ENCODE data around the gene DPP6.
"Not testable (repeated sequence)": the region's sequence is repeated elsewhere in the genome, so short reads cannot be mapped to it uniquely, and the experiment has no call there.

DPP6 gene

GRCh38 chr7:154628556-154628955 lies 576.4 kb downstream of the DPP6 start:
- no peak for DNase-seq

- DNase-seq = no peak
These were observed 579.0 kb downstream of the DPP6 start for GRCh38 chr7:154631162-154631561.

DNA sequence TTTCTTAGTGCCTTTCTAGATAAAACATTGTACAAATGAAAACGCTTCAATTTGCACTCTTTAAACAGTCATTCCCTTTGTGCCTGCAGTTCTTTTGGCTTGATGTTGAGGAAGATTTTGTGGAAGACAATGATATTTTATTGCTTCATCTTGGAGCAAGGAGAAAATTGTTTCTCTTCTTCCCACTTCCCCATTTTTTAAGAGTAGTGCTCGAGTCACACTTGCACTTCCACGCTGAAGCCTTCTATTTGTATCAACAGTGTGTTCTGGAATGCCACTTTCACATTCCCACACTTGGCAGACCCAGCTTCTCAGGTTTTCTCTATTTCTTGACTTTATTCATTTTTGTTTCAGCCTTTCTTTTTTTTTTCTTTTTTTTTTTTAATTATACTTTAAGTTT lies 581.4 kb downstream of the DPP6 start:
- no peak for DNase-seq

DNA sequence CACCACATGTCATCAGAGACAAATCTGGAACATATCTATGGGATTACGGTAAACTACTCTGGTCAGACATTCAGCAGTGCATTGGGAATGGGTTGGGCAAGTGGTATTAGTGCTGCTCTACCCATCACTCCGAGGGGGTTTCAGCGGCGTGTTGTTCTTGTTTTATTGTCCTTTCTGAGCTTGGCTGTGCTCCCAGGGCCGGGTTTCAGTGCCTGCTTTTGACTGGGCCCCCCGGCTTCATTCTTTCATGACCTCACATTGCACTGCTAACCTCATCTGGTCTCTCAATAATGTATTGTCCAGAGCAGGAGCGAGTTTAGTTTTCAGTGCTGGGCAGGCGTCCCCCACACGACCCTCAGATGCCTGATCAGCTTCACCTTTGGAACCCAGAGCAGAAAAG lies 586.1 kb downstream of the DPP6 start:
- DNase-seq = no peak

DNA sequence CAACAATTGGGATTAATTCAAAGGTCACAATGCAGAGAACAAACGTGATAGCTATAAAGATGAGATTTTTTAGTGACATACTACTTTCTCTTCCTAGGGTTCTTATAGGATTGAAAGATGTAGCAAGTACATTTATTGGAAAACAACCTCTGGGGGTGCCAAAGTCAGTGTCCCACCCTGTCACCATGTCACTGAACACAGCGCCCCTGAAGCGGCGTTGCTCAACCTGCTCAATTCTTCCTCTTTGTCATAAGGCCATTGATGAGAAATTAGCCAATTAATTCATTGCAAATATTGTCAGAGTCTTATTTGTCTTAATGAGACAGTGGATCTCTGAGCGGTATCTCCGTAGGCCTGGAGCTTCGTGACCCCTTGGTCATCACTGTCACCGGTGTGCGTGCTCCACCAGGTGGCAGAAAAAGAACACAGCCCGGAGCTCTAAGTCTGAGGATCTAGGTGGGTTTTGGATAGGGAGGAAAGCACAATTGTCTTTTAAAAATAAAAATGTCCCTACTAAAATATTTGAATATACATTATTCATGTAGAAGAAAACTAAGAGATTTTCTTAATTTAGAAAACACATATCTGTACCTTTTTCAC lies 588.2 kb downstream of the DPP6 start:
- peak; percentile 42 to 44 for DNase-seq

DNA sequence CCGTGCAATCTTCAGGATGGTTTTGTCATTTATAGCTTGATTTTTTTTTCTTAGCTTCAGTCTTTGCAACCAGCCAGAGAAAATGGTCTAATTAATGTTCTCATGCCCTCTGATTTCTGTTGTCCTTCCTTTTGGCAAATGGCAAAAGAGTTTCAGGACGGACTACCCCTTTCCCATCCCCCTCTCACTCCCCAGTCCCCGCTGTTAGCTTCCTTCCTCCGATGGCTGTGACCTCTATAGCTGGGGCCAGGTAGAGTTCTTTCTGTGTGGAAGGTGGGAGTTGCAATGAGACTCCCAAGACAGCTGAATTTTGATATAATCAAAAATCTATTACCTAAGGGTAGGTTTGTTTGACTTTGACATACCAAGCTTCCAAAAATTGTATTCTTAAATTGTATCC lies 588.7 kb downstream of the DPP6 start:
- DNase-seq = no peak

DNA sequence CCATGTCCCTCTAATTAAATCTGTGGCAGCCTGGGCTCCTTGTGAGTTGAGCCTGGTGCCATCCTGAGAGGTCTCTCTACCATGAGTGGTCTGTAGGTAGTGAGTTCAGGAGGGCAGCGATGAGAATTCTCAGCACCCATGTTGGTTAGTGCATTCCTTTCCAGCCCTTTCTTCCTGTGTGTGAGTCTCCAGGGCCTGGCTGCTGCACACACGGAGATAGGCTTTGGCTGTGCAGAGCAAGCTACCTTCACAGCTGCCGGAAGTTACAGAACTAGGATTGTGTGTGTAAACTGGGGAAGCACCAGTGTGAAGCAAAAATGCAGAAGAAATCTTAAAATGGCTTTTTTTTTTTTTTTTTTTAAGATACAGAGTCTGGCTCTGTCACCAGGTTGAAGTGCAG lies 592.2 kb downstream of the DPP6 start:
- no peak for DNase-seq

DNA sequence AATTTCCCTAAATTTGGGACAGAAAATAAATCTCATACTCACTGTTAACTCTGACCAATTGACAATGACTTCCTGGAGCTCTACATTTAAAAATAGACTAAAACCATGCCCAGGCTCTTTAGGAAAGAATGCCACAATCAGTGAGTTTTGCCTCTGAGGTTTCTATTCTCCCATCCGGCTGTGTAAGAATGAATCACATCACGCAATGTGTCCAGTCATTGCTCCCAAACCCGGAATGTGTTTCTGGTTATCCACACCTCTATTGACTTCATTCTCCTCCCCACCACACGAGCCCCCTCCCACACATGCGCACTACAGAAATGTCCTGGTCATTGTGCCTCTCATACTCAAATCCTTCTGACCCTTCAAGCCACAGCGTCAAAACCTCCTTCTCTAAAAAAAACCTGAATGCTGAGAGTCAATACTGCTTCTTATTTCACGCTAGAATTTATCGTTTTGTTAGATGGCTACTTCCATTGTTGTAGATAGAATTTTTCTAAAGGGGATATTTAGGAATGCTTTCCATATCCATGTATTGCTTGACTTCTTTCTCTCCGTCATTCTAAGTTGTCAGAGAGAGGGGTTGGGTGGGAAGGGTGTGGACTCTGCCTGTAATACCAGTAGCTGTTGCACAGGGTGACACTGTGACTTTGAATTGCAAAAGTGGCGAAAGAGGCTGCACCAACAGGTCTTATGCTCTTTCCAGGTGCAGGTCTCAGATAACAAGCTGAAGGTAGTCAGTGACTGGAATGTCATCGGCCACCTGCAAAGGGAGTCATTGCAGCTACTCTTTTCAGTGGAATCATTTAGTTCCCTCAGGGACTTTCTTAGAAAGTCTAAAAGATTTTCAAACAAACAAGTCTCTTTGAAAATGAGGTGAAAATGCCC lies 594.2 kb downstream of the DPP6 start:
- DNase-seq = no peak

DNA sequence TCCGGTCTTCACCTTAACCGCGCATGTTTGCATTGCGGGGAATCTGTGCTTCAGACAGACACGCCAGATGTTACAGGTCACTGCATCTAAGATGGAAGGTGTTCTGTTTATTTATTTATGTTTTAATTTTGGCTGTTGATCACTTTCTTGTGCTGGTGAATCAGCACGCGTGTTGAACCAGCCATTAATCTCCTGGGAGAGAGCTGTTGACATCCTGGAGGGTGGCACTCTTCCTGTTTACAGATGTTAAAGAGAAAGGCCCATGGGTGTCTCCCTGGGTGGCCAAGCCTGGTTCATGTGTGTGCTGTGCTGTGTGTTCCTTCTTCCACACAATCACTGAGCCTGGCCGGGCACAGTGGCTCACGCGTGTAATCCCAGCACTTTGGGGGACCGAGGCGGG lies 595.4 kb downstream of the DPP6 start:
- DNase-seq = no peak

DNA sequence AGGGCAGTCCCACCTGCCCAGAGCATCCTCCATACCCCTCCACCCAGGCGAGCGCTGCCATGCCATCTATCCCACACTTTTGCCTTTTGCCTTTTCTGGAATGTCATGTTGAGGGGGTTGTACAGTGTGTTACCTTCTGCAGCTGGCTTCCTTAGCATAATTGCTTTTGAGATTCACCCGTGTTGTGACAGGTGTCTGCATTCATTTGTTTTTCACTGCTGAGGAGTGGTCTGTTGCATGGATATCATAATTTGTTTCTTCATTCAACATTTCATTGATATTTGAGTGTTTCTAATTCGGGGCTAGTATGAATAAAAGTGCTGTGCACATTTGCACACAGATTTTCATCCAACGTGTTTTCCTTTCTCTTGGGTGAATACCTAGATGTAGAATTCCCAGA lies 596.8 kb downstream of the DPP6 start:
- no peak for DNase-seq

DNA sequence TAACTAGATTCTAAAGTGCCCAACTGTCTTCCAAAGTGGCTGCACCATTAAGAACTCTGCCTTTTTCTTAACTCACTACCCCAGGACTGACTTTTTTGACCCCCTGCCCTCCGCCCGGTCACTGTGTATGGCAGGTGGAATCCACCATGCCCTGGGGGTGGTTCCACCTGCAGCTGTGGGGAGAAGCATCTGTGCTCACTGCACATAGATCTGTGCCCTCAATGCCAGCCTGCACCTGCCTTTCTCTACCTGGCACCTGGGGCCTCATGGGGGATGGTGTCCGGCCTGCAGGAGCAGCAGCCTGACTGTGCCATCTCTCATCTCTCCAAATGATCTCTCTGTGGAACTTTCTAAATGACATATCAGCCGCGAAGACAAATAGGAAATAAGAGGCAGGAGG lies 597.2 kb downstream of the DPP6 start:
- DNase-seq = no peak

DNA sequence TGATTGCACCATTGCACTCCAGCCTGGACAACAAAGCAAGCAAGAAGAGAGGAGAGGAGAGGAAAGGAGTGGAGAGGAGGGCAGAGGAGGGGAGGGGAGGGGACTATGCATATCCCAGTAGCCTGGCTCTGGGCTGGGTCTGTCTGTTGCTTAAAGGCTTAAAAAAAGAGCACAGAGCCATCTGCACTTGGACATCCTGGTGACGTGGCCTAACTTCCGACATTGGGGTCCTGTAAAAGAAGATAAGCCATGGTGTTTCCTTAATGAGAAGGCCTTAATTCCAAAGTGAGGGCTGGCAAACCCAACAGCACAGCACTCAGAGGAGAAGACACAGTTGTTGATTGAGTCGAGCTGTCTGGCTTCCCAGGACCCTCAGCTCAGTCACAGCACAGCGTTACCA lies 598.1 kb downstream of the DPP6 start:
- no peak for DNase-seq

DNA sequence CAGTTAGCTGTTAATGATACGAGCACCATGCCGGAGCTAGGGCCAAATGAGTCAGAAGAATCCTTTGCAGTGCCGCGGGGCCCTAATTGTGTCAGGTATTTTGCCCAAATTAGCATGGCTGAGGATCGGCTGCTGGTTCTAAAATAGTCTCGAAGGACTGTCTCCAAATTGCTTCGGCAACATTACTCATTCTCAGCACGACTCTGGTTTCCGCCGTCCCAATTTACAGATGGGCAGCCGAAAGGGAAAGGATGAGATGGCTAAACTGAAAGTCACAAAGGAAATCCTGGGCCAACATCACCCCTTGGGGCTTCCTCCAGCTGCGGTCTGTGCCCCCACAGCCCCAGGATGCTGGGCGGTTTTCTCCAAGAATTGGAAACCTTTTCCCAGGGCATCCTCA lies 599.3 kb downstream of the DPP6 start:
- no peak for DNase-seq

GRCh38 chr7:154652564-154652963 lies 600.4 kb downstream of the DPP6 start:
- no peak for DNase-seq

DNA sequence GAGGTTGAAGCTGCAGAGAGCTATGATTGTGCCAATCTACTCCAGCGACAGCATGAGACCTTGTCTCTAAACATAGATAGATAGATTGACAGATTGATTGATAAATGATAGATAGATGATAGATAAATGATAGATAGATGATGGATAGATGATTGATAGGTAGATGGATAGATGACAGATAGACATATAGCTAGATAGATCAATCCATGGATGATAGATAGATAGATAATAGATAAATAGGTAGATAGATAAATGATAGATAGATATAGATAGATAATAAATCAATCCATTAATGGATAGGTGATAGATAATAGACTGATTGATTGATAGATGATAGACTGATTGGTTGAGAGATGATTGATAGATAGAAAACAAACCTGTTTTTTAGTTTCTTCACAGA lies 601.1 kb downstream of the DPP6 start:
- no peak for DNase-seq

DNA sequence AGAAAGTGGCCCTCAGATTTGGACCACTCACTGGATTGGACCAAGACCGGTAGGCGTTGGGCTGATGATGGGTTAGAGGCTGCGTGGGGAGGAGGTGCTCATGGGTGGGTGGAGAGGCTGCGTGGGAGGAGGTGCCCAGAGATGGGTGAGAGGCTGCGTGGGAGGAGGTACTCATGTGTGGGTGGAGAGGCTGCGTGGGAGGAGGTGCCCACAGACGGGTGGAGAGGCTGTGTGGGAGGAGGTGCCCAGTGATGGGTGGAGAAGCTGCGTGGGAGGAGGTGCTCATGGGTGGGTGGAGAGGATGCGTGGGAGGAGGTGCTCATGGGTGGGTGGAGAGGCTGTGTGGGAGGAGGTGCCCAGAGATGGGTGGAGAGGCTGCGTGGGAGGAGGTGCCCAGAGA lies 604.4 kb downstream of the DPP6 start:
- no peak for DNase-seq

GRCh38 chr7:154666768-154667167 lies 614.6 kb downstream of the DPP6 start:
- DNase-seq = no peak

GRCh38 chr7:154672659-154673415 lies 620.6 kb downstream of the DPP6 start:
- no peak for DNase-seq

DNA sequence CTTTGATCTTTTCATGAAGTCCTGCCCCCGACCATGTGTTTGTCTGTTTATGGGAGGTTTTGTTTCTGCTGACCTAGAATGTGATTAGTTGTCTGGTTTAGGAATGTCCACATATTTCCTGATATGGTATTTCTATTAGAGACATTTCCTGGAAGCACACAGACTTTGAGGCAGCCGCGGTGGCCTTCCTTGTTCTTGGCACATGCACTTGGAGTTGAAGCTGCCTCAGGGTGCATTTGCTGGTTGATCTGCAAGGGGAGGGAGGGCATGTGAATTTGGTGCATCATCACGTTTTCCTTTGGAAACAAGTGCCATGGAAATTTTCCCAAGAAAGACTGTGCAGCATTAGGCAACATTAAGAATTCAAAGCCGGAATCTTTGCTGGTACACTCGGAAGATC lies 622.0 kb downstream of the DPP6 start:
- no peak for DNase-seq

DNA sequence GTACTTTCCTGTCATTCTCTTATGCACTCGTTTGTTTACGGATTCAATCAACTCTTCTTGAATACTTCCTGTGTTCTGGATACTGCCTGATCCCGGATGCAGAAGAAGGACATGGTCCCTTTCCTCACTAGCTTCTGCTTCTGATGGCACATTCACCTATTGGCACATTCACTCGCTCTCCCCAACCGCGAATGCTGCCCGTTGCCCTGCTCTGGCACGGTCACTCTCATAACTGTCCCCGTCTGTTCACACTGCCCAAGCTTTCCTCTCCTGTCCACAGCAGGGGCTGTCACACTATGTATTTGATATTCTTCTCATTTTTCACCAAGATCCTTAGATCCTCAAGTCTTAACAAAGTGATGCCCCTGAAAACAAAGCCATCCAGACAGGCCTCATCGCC lies 623.4 kb downstream of the DPP6 start:
- no peak for DNase-seq

GRCh38 chr7:154676033-154676421 lies 623.8 kb downstream of the DPP6 start:
- DNase-seq = not testable (repeated sequence)

DNA sequence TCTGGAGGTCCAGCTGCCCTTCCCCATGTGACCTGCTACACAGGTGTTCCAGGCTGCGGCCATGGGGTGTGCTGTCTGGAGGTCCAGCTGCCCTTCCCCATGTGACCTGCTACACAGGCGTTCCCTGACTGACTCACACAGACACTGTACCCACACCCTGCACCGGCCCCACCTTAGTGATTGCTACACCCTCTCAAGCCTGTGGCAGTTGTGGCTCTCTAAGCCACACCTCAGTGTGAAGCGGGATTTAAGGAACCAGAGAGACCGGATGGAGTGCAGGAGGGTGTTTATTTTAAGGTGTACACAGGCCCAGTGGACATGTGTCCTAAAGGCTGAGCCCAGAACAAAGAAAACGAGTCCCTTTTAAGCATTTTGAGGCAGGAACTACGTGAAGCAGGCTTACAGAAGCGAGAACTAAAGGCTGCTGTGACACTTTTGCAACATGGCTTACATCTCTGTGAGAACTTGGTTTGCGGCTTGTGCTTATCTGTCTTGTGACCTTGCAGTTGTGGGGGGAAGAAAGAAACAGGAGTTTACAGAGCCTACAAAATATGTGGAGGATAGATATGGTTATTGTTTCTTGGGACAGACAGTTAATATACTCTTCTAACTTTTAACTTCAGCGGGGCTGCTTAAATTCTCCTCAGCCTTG lies 624.4 kb downstream of the DPP6 start:
- DNase-seq = no peak

- DNase-seq = no peak
These were observed 625.3 kb downstream of the DPP6 start for GRCh38 chr7:154677454-154677853.
